Activated naive CD4-positive, alpha-beta T cell treated with anti-CD3 and anti-CD28 coated beads, Interleukin-2, amount 50 U/mL, for 24 hours (primary cell): Measurements from ENCODE around the gene CAPN7.

ENCODE experiments used
- H3K27ac Mint-ChIP-seq: one replicate; pipeline ENCODE4 v1.8.0; 2021; ENCODE audit warnings: mild to moderate bottlenecking, mixed read lengths
- H3K27me3 Mint-ChIP-seq: one replicate; pipeline ENCODE4 v1.8.0; 2021; ENCODE audit warnings: mixed read lengths
- H3K36me3 Mint-ChIP-seq: one replicate; pipeline ENCODE4 v1.8.0; 2021; ENCODE audit warnings: mixed read lengths
- H3K4me1 Mint-ChIP-seq: one replicate; pipeline ENCODE4 v1.8.0; 2021; ENCODE audit warnings: mixed read lengths
- H3K4me3 Mint-ChIP-seq: one replicate; pipeline ENCODE4 v1.8.0; 2021; ENCODE audit warnings: mild to moderate bottlenecking, mixed read lengths
- H3K9me3 Mint-ChIP-seq: one replicate; pipeline ENCODE4 v1.8.0; 2021; ENCODE audit warnings: mixed read lengths

CAPN7 gene

GRCh38 chr3:15217011-15217671, 11.1 kb downstream of the CAPN7 start:
- H3K36me3 Mint-ChIP-seq, result peaks cover 18% of the 10 kb centered on the region
- no peaks in the 10 kb centered on the region for H3K9me3 Mint-ChIP-seq
- H3K27ac Mint-ChIP-seq, result peak overlapping the region; percentile 77
- no peaks in the 10 kb centered on the region for H3K27me3 Mint-ChIP-seq
- H3K4me1 Mint-ChIP-seq, result peaks cover 30% of the 10 kb centered on the region
- H3K4me3 Mint-ChIP-seq, result no peak overlapping the region

GRCh38 chr3:15217841-15218267, 11.8 kb downstream of the CAPN7 start:
- H3K27ac Mint-ChIP-seq, result no peak overlapping the region

GRCh38 chr3:15218689-15219088, 12.6 kb downstream of the CAPN7 start:
- H3K9me3 Mint-ChIP-seq, result no peaks in the 10 kb centered on the region
- peaks cover 34% of the 10 kb centered on the region for H3K4me1 Mint-ChIP-seq
- H3K27ac Mint-ChIP-seq, result no peak overlapping the region
- peaks cover 22% of the 10 kb centered on the region for H3K36me3 Mint-ChIP-seq
- no peak overlapping the region for H3K4me3 Mint-ChIP-seq
- H3K27me3 Mint-ChIP-seq, result no peaks in the 10 kb centered on the region

More at GRCh38 chr3:15217841-15218267, 11.8 kb downstream of the CAPN7 start:
- H3K36me3 Mint-ChIP-seq, result peaks cover 20% of the 10 kb centered on the region
- no peaks in the 10 kb centered on the region for H3K27me3 Mint-ChIP-seq
- peaks cover 35% of the 10 kb centered on the region for H3K4me1 Mint-ChIP-seq
- H3K4me3 Mint-ChIP-seq, result no peak overlapping the region
- H3K9me3 Mint-ChIP-seq, result no peaks in the 10 kb centered on the region

GRCh38 chr3:15220056-15220455, 14.0 kb downstream of the CAPN7 start:
- Mint-ChIP-seq H3K36me3 (peaks cover 24% of the 10 kb centered on the region), H3K27ac (peak overlapping the region; percentile 46), H3K9me3 (no peaks in the 10 kb centered on the region), H3K27me3 (no peaks in the 10 kb centered on the region), H3K4me3 (no peak overlapping the region), H3K4me1 (peaks cover 34% of the 10 kb centered on the region)

- H3K36me3 Mint-ChIP-seq, result peaks cover 24% of the 10 kb centered on the region
- H3K9me3 Mint-ChIP-seq, result no peaks in the 10 kb centered on the region
- peaks cover 34% of the 10 kb centered on the region for H3K4me1 Mint-ChIP-seq
- H3K4me3 Mint-ChIP-seq, result no peak overlapping the region
- no peak overlapping the region for H3K27ac Mint-ChIP-seq
- H3K27me3 Mint-ChIP-seq, result no peaks in the 10 kb centered on the region
These were observed 14.6 kb downstream of the CAPN7 start for GRCh38 chr3:15220661-15221060.

GRCh38 chr3:15221574-15222217, 15.7 kb downstream of the CAPN7 start:
- Mint-ChIP-seq H3K27me3 (no peaks in the 10 kb centered on the region), H3K4me3 (no peak overlapping the region), H3K9me3 (no peaks in the 10 kb centered on the region), H3K4me1 (peaks cover 28% of the 10 kb centered on the region), H3K27ac (no peak overlapping the region), H3K36me3 (peaks cover 24% of the 10 kb centered on the region)

GRCh38 chr3:15223685-15224572, 17.9 kb downstream of the CAPN7 start:
- H3K36me3 Mint-ChIP-seq, result peaks cover 23% of the 10 kb centered on the region

GRCh38 chr3:15228147-15228546, 22.1 kb downstream of the CAPN7 start:
- Mint-ChIP-seq H3K27me3 (no peaks in the 10 kb centered on the region), H3K9me3 (no peaks in the 10 kb centered on the region), H3K36me3 (peaks cover 10% of the 10 kb centered on the region), H3K4me3 (no peak overlapping the region), H3K27ac (peak overlapping the region; percentile 68), H3K4me1 (peaks cover 4% of the 10 kb centered on the region)

More at GRCh38 chr3:15223685-15224572, 17.9 kb downstream of the CAPN7 start:
- no peak overlapping the region for H3K4me3 Mint-ChIP-seq
- peaks cover 14% of the 10 kb centered on the region for H3K4me1 Mint-ChIP-seq
- H3K27ac Mint-ChIP-seq, result peak overlapping the region; percentile 51
- no peaks in the 10 kb centered on the region for H3K9me3 Mint-ChIP-seq
- no peaks in the 10 kb centered on the region for H3K27me3 Mint-ChIP-seq

- no peaks in the 10 kb centered on the region for H3K9me3 Mint-ChIP-seq
- no peaks in the 10 kb centered on the region for H3K27me3 Mint-ChIP-seq
- H3K27ac Mint-ChIP-seq, result no peak overlapping the region
- H3K4me1 Mint-ChIP-seq, result peaks cover 4% of the 10 kb centered on the region
- no peak overlapping the region for H3K4me3 Mint-ChIP-seq
- H3K36me3 Mint-ChIP-seq, result peaks cover 9% of the 10 kb centered on the region
These were observed 23.2 kb downstream of the CAPN7 start for GRCh38 chr3:15229262-15229661.

GRCh38 chr3:15241341-15241740, 35.3 kb downstream of the CAPN7 start:
- Mint-ChIP-seq H3K4me3 (no peak overlapping the region), H3K4me1 (peaks cover 8% of the 10 kb centered on the region), H3K27me3 (no peaks in the 10 kb centered on the region), H3K27ac (no peak overlapping the region), H3K36me3 (peaks cover 8% of the 10 kb centered on the region), H3K9me3 (no peaks in the 10 kb centered on the region)

- H3K27me3 Mint-ChIP-seq, result no peaks in the 10 kb centered on the region
- peak overlapping the region; percentile 1 for H3K27ac Mint-ChIP-seq
- no peaks in the 10 kb centered on the region for H3K9me3 Mint-ChIP-seq
- H3K36me3 Mint-ChIP-seq, result peaks cover 14% of the 10 kb centered on the region
- no peak overlapping the region for H3K4me3 Mint-ChIP-seq
- peaks cover 13% of the 10 kb centered on the region for H3K4me1 Mint-ChIP-seq
These were observed 37.9 kb downstream of the CAPN7 start for GRCh38 chr3:15243822-15244482.

- Mint-ChIP-seq H3K4me3 (no peak overlapping the region), H3K4me1 (peaks cover 13% of the 10 kb centered on the region), H3K9me3 (no peaks in the 10 kb centered on the region), H3K27ac (no peak overlapping the region), H3K36me3 (peaks cover 16% of the 10 kb centered on the region), H3K27me3 (no peaks in the 10 kb centered on the region)
These were observed 40.1 kb downstream of the CAPN7 start for GRCh38 chr3:15246186-15246585.

- Mint-ChIP-seq H3K9me3 (no peaks in the 10 kb centered on the region), H3K4me3 (no peak overlapping the region), H3K4me1 (peaks cover 4% of the 10 kb centered on the region), H3K36me3 (peaks cover 14% of the 10 kb centered on the region), H3K27ac (peak overlapping the region; percentile 88), H3K27me3 (no peaks in the 10 kb centered on the region)
These were observed 47.1 kb downstream of the CAPN7 start for GRCh38 chr3:15253023-15253697.

GRCh38 chr3:15255215-15255614, 49.2 kb downstream of the CAPN7 start:
- Mint-ChIP-seq H3K27me3 (no peaks in the 10 kb centered on the region), H3K27ac (peak overlapping the region; percentile 64), H3K9me3 (no peaks in the 10 kb centered on the region), H3K4me3 (no peak overlapping the region), H3K4me1 (peaks cover 4% of the 10 kb centered on the region), H3K36me3 (peaks cover 14% of the 10 kb centered on the region)

GRCh38 chr3:15256861-15257341, 50.9 kb downstream of the CAPN7 start:
- peaks cover 4% of the 10 kb centered on the region for H3K4me1 Mint-ChIP-seq
- H3K36me3 Mint-ChIP-seq, result peaks cover 14% of the 10 kb centered on the region
- no peaks in the 10 kb centered on the region for H3K9me3 Mint-ChIP-seq
- H3K27me3 Mint-ChIP-seq, result no peaks in the 10 kb centered on the region
- no peak overlapping the region for H3K4me3 Mint-ChIP-seq
- H3K27ac Mint-ChIP-seq, result peak overlapping the region; percentile 62
